OCI-LY7 (cell line): ENCODE measurements around the gene TEX28. TPM values are rescaled to one million over a fixed set of nuclear protein-coding genes. Genes with fewer than 3 reads are reported as not detected.

ENCODE experiments used
- BruUV-seq: library from RNA; stranded (reverse); fragments of 400-500 nt; replicated peaks from 2 replicates; lab custom pipeline; 2021; lab: Mats Ljungman, UMichigan
- CTCF ChIA-PET: fragments of 300-600 bp; sonication (Branson Sonifier 250); formaldehyde crosslinking; loops from one replicate; lab custom pipeline; 2022; ENCODE audit warnings: antibody characterized with exemption; ENCODE audit not compliant: unreplicated experiment; lab: Charles Lee
- POLR2A ChIA-PET: fragments of 300-600 bp; sonication (Branson Sonifier 250); formaldehyde crosslinking; loops from one replicate; lab custom pipeline; 2022; ENCODE audit warnings: antibody characterized with exemption; lab: Charles Lee
- DNase-seq: peaks from one replicate; pipeline ENCODE4 v3.0.0-alpha.2; 2015; ENCODE audit warnings: low spot score
- H2AFZ ChIP-seq: fragments of 200-600 bp; sonication (generic), shearing (Covaris generic); 2 replicates; pipeline ENCODE4 v1.6.1; 2014; ENCODE audit warnings: mild to moderate bottlenecking, antibody characterized with exemption, low read length, moderate library complexity
- H3K27ac ChIP-seq: fragments of 200-600 bp; sonication (generic); 2 replicates; pipeline ENCODE4 v1.5.1; 2014; ENCODE audit warnings: mixed run types, low read depth, mild to moderate bottlenecking, moderate library complexity, low read length, inconsistent platforms; ENCODE audit not compliant: poor library complexity, severe bottlenecking
- H3K36me3 ChIP-seq: fragments of 200-600 bp; sonication (generic); 2 replicates; pipeline ENCODE4 v1.6.1; 2014; ENCODE audit warnings: mild to moderate bottlenecking, antibody characterized with exemption, low read length, moderate library complexity, mixed read lengths; ENCODE audit not compliant: insufficient read depth
- H3K4me1 ChIP-seq: fragments of 200-600 bp; sonication (generic); 2 replicates; pipeline ENCODE4 v1.5.1; 2014; ENCODE audit warnings: mild to moderate bottlenecking, low read length; ENCODE audit not compliant: insufficient read depth, poor library complexity, severe bottlenecking
- H3K4me2 ChIP-seq: fragments of 200-600 bp; sonication (generic); 2 replicates; pipeline ENCODE4 v1.6.1; 2014; ENCODE audit warnings: mild to moderate bottlenecking, low read length
- H3K4me3 ChIP-seq: fragments of 200-600 bp; sonication (generic); 2 replicates; pipeline ENCODE4 v1.5.1; 2014; ENCODE audit warnings: mild to moderate bottlenecking, low read depth, low read length; ENCODE audit not compliant: poor library complexity, severe bottlenecking
- H3K79me2 ChIP-seq: fragments of 200-600 bp; sonication (generic); 2 replicates; pipeline ENCODE4 v1.6.1; 2016; ENCODE audit warnings: low read depth, mild to moderate bottlenecking, low read length, moderate library complexity, mixed read lengths; ENCODE audit not compliant: insufficient read depth
- H3K9me2 ChIP-seq: fragments of 200-600 bp; sonication (generic); 2 replicates; pipeline ENCODE4 v1.6.1; 2016; ENCODE audit warnings: mild to moderate bottlenecking, low read length, mixed read lengths; ENCODE audit not compliant: insufficient read depth
- H3K9me3 ChIP-seq: fragments of 200-600 bp; sonication (generic); 2 replicates; pipeline ENCODE4 v1.6.1; 2014; ENCODE audit warnings: mild to moderate bottlenecking, mixed run types, low read length, mixed read lengths
- H4K20me1 ChIP-seq: fragments of 200-600 bp; sonication (generic); 2 replicates; pipeline ENCODE4 v1.6.1; 2014; ENCODE audit warnings: mild to moderate bottlenecking, antibody characterized with exemption, low read length, moderate library complexity, mixed read lengths; ENCODE audit not compliant: insufficient read depth
- CTCF ChIP-seq: fragments of 200-600 bp; sonication (generic); conservative IDR thresholded peaks from 2 replicates; pipeline ENCODE4 v1.5.1; 2014; ENCODE audit warnings: mild to moderate bottlenecking, antibody characterized with exemption, low read length, moderate library complexity, mixed read lengths
- EZH2phosphoT487 ChIP-seq: fragments of 200-600 bp; sonication (generic); IDR thresholded peaks from 2 replicates; pipeline ENCODE4 v1.6.1; 2018; ENCODE audit warnings: low read depth, borderline replicate concordance, mild to moderate bottlenecking, mixed run types, antibody characterized with exemption, low read length, moderate library complexity, mixed read lengths
- intact Hi-C: fragments of 100-400 bp; cut with micrococcal nuclease; formaldehyde crosslinking; loops from one replicate; pipeline ENCODE4 v1.10.0; 2022; ENCODE audit not compliant: unreplicated experiment
- total RNA-seq, 2 experiments: library from RNA; depleted of rRNA in 1 of 2; stranded (reverse); fragments of >200 nt in 1 of 2; shearing (Covaris generic) in 1 of 2; gene quantifications; 2 replicates each; pipeline ENCODE4 v1.2.3, GENCODE V29; 2014 to 2022

The TEX28 gene
- total RNA-seq, 2 experiments from 2014 or later, result not detected

GRCh38 chrX:154332561-154332960, 37.6 kb upstream of the TEX28 start:
- Histone ChIP-seq H3K36me3 (no peaks in the 10 kb centered on the region), H4K20me1 (no peaks in the 10 kb centered on the region), H3K4me3 (no peak overlapping the region), H3K4me2 (no peak overlapping the region), H3K9me2 (no peaks in the 10 kb centered on the region), H3K4me1 (peaks cover 55% of the 10 kb centered on the region), H3K79me2 (no peaks in the 10 kb centered on the region), H2AFZ (no peak overlapping the region), H3K27ac (no peak overlapping the region), H3K9me3 (no peaks in the 10 kb centered on the region)
- ChIA-PET POLR2A (no interaction called here), CTCF (interaction anchor here (0.6 kb wide), 1 partner anchor 195 kb away, joined by 3 read pairs; no protein-coding TSS in a partner anchor)
- BruUV-seq, result no TSS peak
- TF ChIP-seq CTCF, result no peak
- TF ChIP-seq EZH2phosphoT487, result no peak
- intact Hi-C loops, result no loop called here
- DNase-seq, result no peak

- ChIA-PET POLR2A (interaction anchor here (1.0 kb wide), 1 partner anchor 11 kb away, joined by 3 read pairs; no protein-coding TSS in a partner anchor), CTCF (no interaction called here)
- Histone ChIP-seq H3K9me3 (no peaks in the 10 kb centered on the region), H4K20me1 (no peaks in the 10 kb centered on the region), H3K4me2 (no peak overlapping the region), H3K9me2 (no peaks in the 10 kb centered on the region), H3K27ac (no peak overlapping the region), H3K4me3 (no peak overlapping the region), H3K36me3 (no peaks in the 10 kb centered on the region), H3K79me2 (no peaks in the 10 kb centered on the region), H2AFZ (no peak overlapping the region), H3K4me1 (peaks cover 59% of the 10 kb centered on the region)
- DNase-seq, result no peak
- no TSS peak for BruUV-seq
- intact Hi-C loops, result no loop called here
- TF ChIP-seq CTCF, result no peak
- TF ChIP-seq EZH2phosphoT487, result no peak
These were observed 34.4 kb upstream of the TEX28 start for GRCh38 chrX:154329294-154329693.

- Histone ChIP-seq H3K79me2 (no peaks in the 10 kb centered on the region), H3K4me3 (no peak overlapping the region), H3K4me2 (no peak overlapping the region), H3K4me1 (peaks cover 52% of the 10 kb centered on the region), H3K9me2 (no peaks in the 10 kb centered on the region), H3K9me3 (no peaks in the 10 kb centered on the region), H4K20me1 (no peaks in the 10 kb centered on the region), H3K36me3 (no peaks in the 10 kb centered on the region), H2AFZ (no peak overlapping the region), H3K27ac (no peak overlapping the region)
- BruUV-seq, result no TSS peak
- intact Hi-C loops, result no loop called here
- POLR2A ChIA-PET, result interaction anchor here (1.0 kb wide), 1 partner anchor 10 kb away, joined by 3 read pairs; no protein-coding TSS in a partner anchor
- TF ChIP-seq EZH2phosphoT487, result no peak
- TF ChIP-seq CTCF, result no peak
- CTCF ChIA-PET, result no interaction called here
- DNase-seq, result no peak
These were observed 33.7 kb upstream of the TEX28 start for GRCh38 chrX:154328646-154329045.
